Stomach (tissue), 9 donors: ENCODE results near the gene ZNRF3. TPM values are rescaled to one million over a fixed set of nuclear protein-coding genes. Genes with fewer than 3 reads are reported as not detected.

Experiments used
- DNase-seq, 2 donors: peaks; one replicate each; pipeline versions ENCODE4 v3.0.0 to v3.0.0-alpha.2; 2013 to 2019
- H3K27ac ChIP-seq, 5 donors: fragments of 200-600 bp in 4 of 5; sonication (generic) in 4 of 5; one replicate each; pipeline ENCODE4 v1.5.1; 2013 to 2019; ENCODE audit warnings: mild to moderate bottlenecking in 1 of 5, moderate library complexity in 1 of 5
- H3K27me3 ChIP-seq, 3 donors: fragments of 200-600 bp; sonication (generic); one replicate each; pipeline ENCODE4 v1.5.1; 2017 to 2019; ENCODE audit warnings: mixed run types in 1 of 3
- H3K36me3 ChIP-seq, 4 donors: fragments of 200-600 bp; sonication (generic); 1 replicate in 3 of 4; 2 replicates in 1 of 4; pipeline ENCODE4 v1.5.1; 2016 to 2019
- H3K4me1 ChIP-seq, 4 donors: fragments of 200-600 bp; sonication (generic); one replicate each; pipeline ENCODE4 v1.5.1; 2016 to 2019
- H3K4me3 ChIP-seq, 4 donors: fragments of 200-600 bp; sonication (generic) in 3 of 4; one replicate each; pipeline ENCODE4 v1.5.1; 2016 to 2019; ENCODE audit warnings: mild to moderate bottlenecking in 1 of 4
- H3K9me3 ChIP-seq, 4 donors: fragments of 200-600 bp; sonication (generic); one replicate each; pipeline ENCODE4 v1.5.1; 2016 to 2019
- CTCF ChIP-seq, 7 experiments: fragments of 450-650 bp in 4 of 7; fragments of 200-600 bp in 3 of 7; sonication (generic) in 3 of 7; IDR thresholded peaks; one replicate each; pipeline ENCODE4 v1.5.1; 2016 to 2019; ENCODE audit warnings: antibody characterized with exemption in 7 of 7, control low read depth in 2 of 7, mild to moderate bottlenecking in 1 of 7
- EP300 ChIP-seq: sonication (generic); formaldehyde crosslinking; IDR thresholded peaks from one replicate; pipeline ENCODE4 v1.6.1; 2017; ENCODE audit warnings: antibody characterized with exemption
- POLR2A ChIP-seq, 4 donors: fragments of 450-650 bp; IDR thresholded peaks; one replicate each; pipeline ENCODE4 v1.6.1; 2016; ENCODE audit warnings: antibody characterized with exemption in 4 of 4, control low read depth in 2 of 4, mild to moderate bottlenecking in 1 of 4, moderate library complexity in 1 of 4
- POLR2AphosphoS5 ChIP-seq, 3 donors: sonication (generic); formaldehyde crosslinking; IDR thresholded peaks; one replicate each; pipeline ENCODE4 v1.6.1; 2016; ENCODE audit warnings: antibody characterized with exemption in 3 of 3
- WGBS, 5 donors: extraction: QIAGEN DNeasy Blood & Tissue Kit in 3 of 5; methylation state at CpG; one replicate each; pipeline versions ENCODE4 v1.1.5 to v1.1.7; 2013 to 2018; 5-methylcytosine and 5-hydroxymethylcytosine counted together
- intact Hi-C: fragments of 100-400 bp; cut with DNase I; formaldehyde crosslinking; loops from one replicate; pipeline ENCODE4 v1.15.1; 2023; ENCODE audit warnings: low total_unique reads
- polyA plus RNA-seq, 3 donors: library from polyadenylated mRNA; stranded (reverse); fragments of 200-250 nt; gene quantifications; one replicate each; pipeline ENCODE4 v1.2.3, GENCODE V29; 2013
- total RNA-seq, 5 donors: library from RNA; depleted of rRNA; stranded (reverse); fragments of >200 nt; gene quantifications; one replicate each; pipeline versions ENCODE4 v1.1.0 to v1.2.3, GENCODE V29; 2014 to 2016
- donor health status: healthy with polysubstance abuse.
- donor health status: Bipolar disorder and iron deficiency.
- donor health status: healthy.

ZNRF3 gene
- total and polyA plus RNA-seq, 8 donors: 1.4 to 52.7 (median 3.6) TPM

- intact Hi-C loops: no loop called here
- no peak overlapping the region for H3K4me3 ChIP-seq
- no peak for DNase-seq
- no peak for TF ChIP-seq CTCF (IDR thresholded peaks at IDR 0.05)
- TF ChIP-seq POLR2AphosphoS5 (IDR thresholded peaks at IDR 0.05): no peak
- TF ChIP-seq POLR2A (IDR thresholded peaks at IDR 0.05): no peak
- no peak for TF ChIP-seq EP300
- H3K36me3 ChIP-seq: no peaks in the 10 kb centered on the region
- no peaks in the 10 kb centered on the region for H3K27me3 ChIP-seq
- H3K4me1 ChIP-seq: peaks cover 31 to 88% (median 61%) of the 10 kb centered on the region in 4 donors
- no peaks in the 10 kb centered on the region for H3K9me3 ChIP-seq
- H3K27ac ChIP-seq: no peak overlapping the region
- 30 to 62% (median 47%) methylated on average over 1 of the region's 1 CpG for WGBS, 5 donors
Measured at GRCh38 chr22:28921585-28921879, 38.2 kb downstream of the ZNRF3 start.

DNA sequence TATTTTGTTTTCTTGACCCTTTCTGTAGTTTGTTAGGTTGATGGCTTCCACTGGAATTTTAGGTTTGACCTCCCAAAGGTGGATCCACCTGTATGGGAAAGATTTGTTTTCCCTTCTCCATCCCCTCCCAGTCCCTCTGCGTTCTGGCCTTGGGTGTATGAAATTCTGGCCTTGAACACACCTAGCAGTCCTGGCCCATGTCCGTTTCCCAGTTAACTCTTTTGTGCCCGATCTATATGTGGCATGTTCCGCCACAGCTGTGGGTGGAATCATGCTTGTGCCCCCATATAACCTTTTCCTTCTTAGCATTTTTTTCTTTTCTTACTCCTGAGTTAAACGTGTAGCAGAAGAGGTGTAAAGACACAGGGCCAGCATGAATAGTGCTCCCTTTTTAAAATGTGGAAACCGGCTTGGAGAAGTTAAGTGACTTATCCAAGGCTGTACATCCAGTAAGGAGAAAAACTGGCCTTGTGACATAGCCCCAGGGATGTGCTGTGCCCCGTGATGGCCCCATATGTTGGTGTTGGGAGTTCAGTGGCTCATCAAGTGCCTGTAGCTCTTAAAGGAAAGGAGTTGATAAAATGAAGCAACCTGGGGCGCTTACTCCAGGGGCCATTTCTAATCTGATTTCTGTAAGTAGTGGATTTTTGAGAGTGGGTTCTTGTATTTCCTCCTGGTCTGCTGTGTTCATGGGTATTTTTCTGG lies 39.3 kb downstream of the ZNRF3 start:
- TF ChIP-seq CTCF (IDR thresholded peaks at IDR 0.05) (no peak), POLR2AphosphoS5 (IDR thresholded peaks at IDR 0.05) (no peak), EP300 (no peak), POLR2A (IDR thresholded peaks at IDR 0.05) (no peak)
- H3K9me3 ChIP-seq: no peaks in the 10 kb centered on the region
- 53 to 64% (median 56%) methylated on average over 8 of the region's 8 CpGs for WGBS, 5 donors
- H3K36me3 ChIP-seq: no peaks in the 10 kb centered on the region
- intact Hi-C loops: no loop called here
- no peaks in the 10 kb centered on the region for H3K27me3 ChIP-seq
- H3K4me3 ChIP-seq: no peak overlapping the region
- H3K27ac ChIP-seq: peak overlapping the region in 2 of 5 donors; percentile 69 to 74
- DNase-seq: no peak
- peaks cover 29 to 88% (median 64%) of the 10 kb centered on the region in 4 donors for H3K4me1 ChIP-seq

DNA sequence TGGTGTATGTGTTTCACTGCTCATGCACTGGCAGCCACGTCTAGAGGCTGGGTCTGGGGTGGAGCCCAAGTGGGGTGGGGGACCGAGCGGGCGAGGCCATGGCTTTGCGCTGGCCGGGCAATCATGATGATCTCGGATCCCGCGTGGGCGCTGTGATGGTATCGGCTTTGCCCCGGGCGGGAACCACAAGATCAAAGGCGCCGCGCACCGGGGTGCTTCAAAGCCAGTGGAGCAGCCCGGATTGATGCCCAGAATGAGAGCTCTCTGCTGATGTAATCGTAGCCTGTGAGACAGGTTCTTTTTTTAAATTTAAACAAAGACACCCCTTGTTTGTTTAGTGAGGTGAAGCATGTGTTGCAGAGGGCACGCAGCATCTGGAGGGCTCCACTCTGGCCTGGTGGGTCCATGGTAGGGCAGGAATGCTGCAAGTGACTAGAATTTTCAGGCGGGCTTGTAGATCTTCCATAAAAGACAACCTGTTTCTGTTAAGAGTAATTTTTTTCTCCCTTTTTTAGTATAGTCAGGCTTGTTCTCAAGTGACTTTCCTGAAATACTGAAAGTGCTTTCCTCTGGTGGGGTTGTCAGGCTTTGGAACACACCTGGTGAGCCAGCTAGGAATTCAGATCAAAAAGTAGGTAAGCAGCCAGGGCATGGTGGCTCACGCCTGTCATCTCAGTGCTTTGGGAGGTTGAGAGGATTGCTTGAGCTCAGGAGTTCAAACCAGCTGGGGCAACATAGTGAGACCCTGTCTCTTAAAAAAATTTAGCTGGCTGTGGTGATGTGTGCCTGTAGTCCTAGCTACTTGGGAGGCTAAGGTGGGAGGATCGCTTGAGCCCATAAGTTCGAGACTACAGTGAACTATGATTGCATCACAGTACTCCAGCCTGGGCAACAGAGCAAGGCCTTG lies 40.7 kb downstream of the ZNRF3 start:
- Histone ChIP-seq H3K27me3 (no peaks in the 10 kb centered on the region), H3K36me3 (no peaks in the 10 kb centered on the region), H3K27ac (peak overlapping the region in 4 of 5 donors; percentile 28 to 74 (median 58)), H3K4me1 (peaks cover 15 to 84% (median 52%) of the 10 kb centered on the region in 4 donors), H3K9me3 (no peaks in the 10 kb centered on the region), H3K4me3 (no peak overlapping the region)
- DNase-seq: peak; percentile 75 to 86
- TF ChIP-seq POLR2A (IDR thresholded peaks at IDR 0.05) (no peak), EP300 (no peak), CTCF (IDR thresholded peaks at IDR 0.05) (no peak), POLR2AphosphoS5 (IDR thresholded peaks at IDR 0.05) (no peak)
- WGBS, 5 donors: 39 to 72% (median 51%) methylated on average over 15 to 24 of the region's 24 CpGs
- intact Hi-C loops: no loop called here

GRCh38 chr22:28925916-28926315 lies 42.5 kb downstream of the ZNRF3 start:
- Histone ChIP-seq H3K4me3 (no peak overlapping the region), H3K36me3 (no peaks in the 10 kb centered on the region), H3K27ac (no peak overlapping the region), H3K27me3 (no peaks in the 10 kb centered on the region), H3K4me1 (peaks cover 23 to 87% (median 53%) of the 10 kb centered on the region in 4 donors), H3K9me3 (no peaks in the 10 kb centered on the region)
- TF ChIP-seq POLR2A (IDR thresholded peaks at IDR 0.05): no peak
- TF ChIP-seq CTCF (IDR thresholded peaks at IDR 0.05): no peak
- TF ChIP-seq POLR2AphosphoS5 (IDR thresholded peaks at IDR 0.05): no peak
- TF ChIP-seq EP300: no peak
- WGBS, 5 donors: 89 to 97% (median 90%) methylated on average over 2 of the region's 2 CpGs
- no peak for DNase-seq
- intact Hi-C loops: no loop called here
